ENCODE measurements around the gene NUDT14. TPM values are rescaled to one million over a fixed set of nuclear protein-coding genes. Genes with fewer than 3 reads are reported as not detected.

The NUDT14 gene
- total and polyA plus RNA-seq, 2 of the 4 experiments (the other 2 are of a cell fraction): 5.6 to 9.3 TPM

DNA sequence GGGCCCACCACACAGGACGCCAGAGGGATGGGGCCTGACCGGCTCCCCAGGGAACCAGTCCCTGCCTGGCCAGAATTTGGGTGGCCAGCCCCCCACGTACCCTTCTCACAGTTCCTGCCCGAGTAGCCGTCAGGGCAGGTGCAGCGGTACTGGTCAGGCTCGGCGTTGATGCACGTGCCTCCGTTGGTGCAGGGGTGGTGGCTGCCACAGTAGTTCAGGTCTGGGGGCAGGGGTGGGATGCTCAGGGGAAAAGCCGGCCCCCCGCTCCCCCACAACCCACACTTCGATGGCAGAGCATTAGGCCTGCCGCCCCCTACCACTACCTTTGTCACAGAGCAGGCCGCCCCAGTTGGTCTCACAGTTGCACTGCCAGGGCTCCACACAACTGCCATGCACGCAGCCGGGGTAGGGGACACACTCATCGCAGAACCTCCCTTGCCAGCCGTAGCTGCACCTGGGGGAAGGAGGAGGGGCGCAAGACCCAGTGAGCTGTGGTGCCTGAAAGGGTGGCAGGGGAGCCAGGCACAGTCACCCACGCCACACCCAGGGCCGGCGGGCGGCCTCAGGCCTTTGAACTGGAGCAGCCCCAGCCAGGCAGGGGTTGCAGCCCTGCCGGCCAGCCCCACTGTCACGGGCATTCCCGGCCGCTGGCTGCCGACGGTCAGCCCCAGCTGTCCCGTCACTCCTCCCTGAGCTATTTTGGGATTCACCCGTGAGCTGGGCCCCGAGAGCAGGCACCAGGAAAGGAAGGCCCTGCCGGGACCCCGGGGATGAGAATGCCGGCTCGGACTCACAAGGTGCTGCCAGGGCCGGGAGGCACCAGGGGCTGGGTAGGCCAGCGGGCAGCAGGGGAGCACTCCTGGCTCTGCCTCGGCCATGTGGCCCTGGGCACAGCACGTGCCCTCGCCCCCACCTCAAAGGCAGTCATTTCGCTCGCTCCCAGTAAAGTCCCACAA is 29.0 kb downstream of the NUDT14 start:
- intact Hi-C loops (cut with micrococcal nuclease) (no loop called here), dilution Hi-C loops (cut with HindIII; ENCODE audit: low sequenced_read_pairs, unreplicated experiment) (no loop called here), in situ Hi-C loops (cut with MboI; ENCODE audit: low sequenced_read_pairs) (no loop called here)
- peaks cover 7% of the 10 kb centered on the region; the same call in 1 of the 2 replicates for H3K27me3 ChIP-seq (ENCODE audit: control insufficient read depth, insufficient read depth, low read length)
- no peak overlapping the region for H4K91ac ChIP-seq (ENCODE audit: insufficient read depth, low read depth, low read length)
- ChIA-PET POLR2A (ENCODE audit: unreplicated experiment) (no interaction called here), CTCF (no interaction called here)
- H3K9ac ChIP-seq (ENCODE audit: low read depth, low read length): no peak overlapping the region
- BruUV-seq (replicated peaks): no TSS peak
- 72% methylated on average over 17 of the region's 44 CpGs; no CpG with 5 or more reads in 1 of the 2 experiments for WGBS, 2 experiments (ENCODE audit: extremely low coverage in 2 of 2, insufficient read length in 1 of 2)
- H2AK5ac ChIP-seq (ENCODE audit: low read depth, low read length): no peak overlapping the region
- H3K56ac ChIP-seq (ENCODE audit: extremely low read depth, insufficient read depth, low read length): no peak overlapping the region
- no peaks in the 10 kb centered on the region for H3K4me1 ChIP-seq (ENCODE audit: control insufficient read depth, insufficient read depth, low read length)
- no peaks in the 10 kb centered on the region for H3K9me1 ChIP-seq (ENCODE audit: insufficient read depth, low read length)
- no peak overlapping the region for H2BK120ac ChIP-seq (ENCODE audit: low read depth, low read length)
- no peak overlapping the region for H3K27ac ChIP-seq (ENCODE audit: insufficient read depth, low read length)
- H3K4ac ChIP-seq (ENCODE audit: low read depth, low read length): no peak overlapping the region
- no peak overlapping the region for H2AFZ ChIP-seq (replicated peaks; ENCODE audit: low read length, poor library complexity)
- no peak overlapping the region for H3K4me3 ChIP-seq (ENCODE audit: insufficient read depth, low read depth, low read length)
- no peak for TF ChIP-seq SMC3 (IDR thresholded peaks at IDR 0.05; ENCODE audit: low read depth, low read length)
- no peaks in the 10 kb centered on the region for H3K36me3 ChIP-seq (ENCODE audit: control insufficient read depth, insufficient read depth, low read length)
- H2BK20ac ChIP-seq (ENCODE audit: low read depth, low read length): no peak overlapping the region
- H4K20me1 ChIP-seq (ENCODE audit: insufficient read depth, low read length): no peaks in the 10 kb centered on the region
- H2AK9ac ChIP-seq (replicated peaks; ENCODE audit: low read depth, low read length, poor library complexity): no peak overlapping the region
- no peak overlapping the region for H3K23ac ChIP-seq (ENCODE audit: low read depth, low read length)
- no peak overlapping the region for H4K8ac ChIP-seq (ENCODE audit: low read depth in 2 of 2, low read length in 2 of 2)
- H4K5ac ChIP-seq (ENCODE audit: low read depth, low read length): no peak overlapping the region
- DNase-seq (no peak), ATAC-seq (ENCODE audit: low read depth) (no peak)
- H3K79me1 ChIP-seq (ENCODE audit: low read depth in 1 of 2, low read length in 2 of 2): no peaks in the 10 kb centered on the region
- H2BK5ac ChIP-seq (ENCODE audit: low read depth, low read length, poor library complexity, severe bottlenecking): no peak overlapping the region
- no peak overlapping the region for H3K4me2 ChIP-seq (ENCODE audit: low read depth, low read length)
- H3K14ac ChIP-seq (replicated peaks; ENCODE audit: low read depth, low read length): no peak overlapping the region
- H2BK15ac ChIP-seq (ENCODE audit: low read depth, low read length): no peak overlapping the region
- H3K9me3 ChIP-seq (ENCODE audit: control insufficient read depth, insufficient read depth, low read length): no peaks in the 10 kb centered on the region
- no peak overlapping the region for H3K18ac ChIP-seq (ENCODE audit: low read depth, low read length)
